ENCODE measurements around the gene FOXJ3.
A peak's percentile ranks its signal among the peaks of the same experiment; 100 is the strongest.

The FOXJ3 gene

GRCh38 chr1:42335050-42335808 lies at the start of gene FOXJ3:
Gene FOXJ3, minus strand, starts transcription at chr1:42335235. Its CDS starts 24,142 bp downstream, at chr1:42311093.
- peak; percentile 93 for DNase-seq (ENCODE audit: low spot score)

- DNase-seq (ENCODE audit: low spot score), result no peak
Measured at GRCh38 chr1:42381280-42381673, 46.2 kb upstream of the FOXJ3 start.

GRCh38 chr1:42380586-42381279 lies 45.7 kb upstream of the FOXJ3 start, which contains the start of gene RIMKLA:
Gene RIMKLA, plus strand, starts transcription at chr1:42380792. Its CDS starts 143 bp downstream, at chr1:42380935.
- DNase-seq (ENCODE audit: low spot score), result peak; percentile 84

- no peak for DNase-seq (ENCODE audit: low spot score)
Measured at GRCh38 chr1:42379794-42380585, 45.0 kb upstream of the FOXJ3 start.

- DNase-seq (ENCODE audit: low spot score), result no peak
Measured at GRCh38 chr1:42372796-42373195, 37.8 kb upstream of the FOXJ3 start.

GRCh38 chr1:42370876-42371549 lies 36.0 kb upstream of the FOXJ3 start:
- no peak for DNase-seq (ENCODE audit: low spot score)

GRCh38 chr1:42369471-42369870 lies 34.4 kb upstream of the FOXJ3 start:
- no peak for DNase-seq (ENCODE audit: low spot score)

- DNase-seq (ENCODE audit: low spot score), result no peak
Measured at GRCh38 chr1:42368096-42368795, 33.2 kb upstream of the FOXJ3 start.

- DNase-seq (ENCODE audit: low spot score), result no peak
Measured at GRCh38 chr1:42365118-42365517, 30.1 kb upstream of the FOXJ3 start.

GRCh38 chr1:42364542-42364941 lies 29.5 kb upstream of the FOXJ3 start:
- no peak for DNase-seq (ENCODE audit: low spot score)

- no peak for DNase-seq (ENCODE audit: low spot score)
Measured at GRCh38 chr1:42364089-42364488, 29.1 kb upstream of the FOXJ3 start.

GRCh38 chr1:42359466-42359865 lies 24.4 kb upstream of the FOXJ3 start:
- DNase-seq (ENCODE audit: low spot score), result no peak

- no peak for DNase-seq (ENCODE audit: low spot score)
Measured at GRCh38 chr1:42358791-42359190, 23.8 kb upstream of the FOXJ3 start.

- no peak for DNase-seq (ENCODE audit: low spot score)
Measured at GRCh38 chr1:42350086-42350485, 15.1 kb upstream of the FOXJ3 start.

GRCh38 chr1:42348498-42348897 lies 13.5 kb upstream of the FOXJ3 start:
- DNase-seq (ENCODE audit: low spot score), result no peak

- DNase-seq (ENCODE audit: low spot score), result no peak
Measured at GRCh38 chr1:42343049-42343448, 8.0 kb upstream of the FOXJ3 start.

GRCh38 chr1:42340901-42341300 lies 5.9 kb upstream of the FOXJ3 start:
- no peak for DNase-seq (ENCODE audit: low spot score)

GRCh38 chr1:42340093-42340492 lies 5.1 kb upstream of the FOXJ3 start:
- DNase-seq (ENCODE audit: low spot score), result no peak

- no peak for DNase-seq (ENCODE audit: low spot score)
Measured at GRCh38 chr1:42336978-42337377, 1.9 kb upstream of the FOXJ3 start.

GRCh38 chr1:42335809-42336518 lies 929 bp upstream of the FOXJ3 start:
- peak; percentile 7 for DNase-seq (ENCODE audit: low spot score)

Measured in putamen (tissue), 1 donor.